ENCODE results near the gene CMTM1.
A peak's percentile ranks its signal among the peaks of the same experiment; 100 is the strongest.
"Not testable (repeated sequence)": the region's sequence is repeated elsewhere in the genome, so short reads cannot be mapped to it uniquely, and the experiment has no call there.

The CMTM1 gene

GRCh38 chr16:66594739-66595138, 28.5 kb downstream of the CMTM1 start:
- no peak for DNase-seq

DNA sequence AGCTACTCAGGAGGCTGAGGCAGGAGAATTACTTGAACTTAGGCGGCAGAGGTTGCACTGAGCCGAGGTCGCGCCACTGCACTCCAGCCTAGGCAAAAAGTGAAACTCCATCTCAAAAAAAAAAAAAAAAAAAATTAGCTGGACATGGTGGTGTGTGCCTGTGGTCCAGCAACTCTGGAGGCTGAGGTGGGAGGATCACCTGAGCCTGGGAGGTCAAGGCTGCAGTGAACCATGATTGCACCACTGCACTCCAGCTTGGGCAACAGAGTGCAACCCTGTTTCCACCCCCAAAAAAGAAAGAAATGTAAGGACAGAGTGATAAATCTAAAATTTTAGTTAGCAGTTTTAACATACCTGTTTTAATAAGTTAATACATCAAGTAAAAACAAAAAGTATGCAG, 30.3 kb downstream of the CMTM1 start:
- DNase-seq: not testable (repeated sequence)

GRCh38 chr16:66596986-66597848, 31.0 kb downstream of the CMTM1 start:
- no peak for DNase-seq

DNA sequence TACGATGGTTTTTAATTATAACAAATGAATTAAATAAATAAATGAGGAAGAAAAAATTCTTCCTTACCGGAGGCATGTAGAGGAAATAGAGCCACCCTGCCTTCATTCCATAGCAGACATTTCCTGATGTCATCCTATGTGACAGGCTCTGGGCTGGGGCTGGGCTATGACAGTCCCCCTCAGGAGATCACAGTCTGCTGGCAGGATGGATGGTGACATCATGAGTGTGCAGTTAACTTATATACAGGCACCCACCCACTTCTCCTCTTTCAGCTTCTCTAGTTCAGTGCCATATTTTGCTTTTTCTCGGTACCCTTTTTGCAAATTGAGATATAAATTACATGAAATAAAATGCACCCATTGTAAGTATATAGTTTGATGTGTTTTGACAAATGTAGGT, 31.9 kb downstream of the CMTM1 start:
- DNase-seq: no peak

GRCh38 chr16:66599726-66600125, 33.5 kb downstream of the CMTM1 start:
- no peak for DNase-seq

GRCh38 chr16:66600477-66600876, 34.2 kb downstream of the CMTM1 start:
- no peak for DNase-seq

GRCh38 chr16:66601471-66601870, 35.2 kb downstream of the CMTM1 start:
- DNase-seq: no peak

GRCh38 chr16:66603537-66604375, 37.5 kb downstream of the CMTM1 start:
- no peak for DNase-seq

- DNase-seq: no peak
These were observed 38.3 kb downstream of the CMTM1 start, which contains the start of gene CMTM3 for GRCh38 chr16:66604376-66605176. CMTM3 (plus strand) TSS chr16:66604704; CDS start chr16:66604806, 102 bp downstream.

DNA sequence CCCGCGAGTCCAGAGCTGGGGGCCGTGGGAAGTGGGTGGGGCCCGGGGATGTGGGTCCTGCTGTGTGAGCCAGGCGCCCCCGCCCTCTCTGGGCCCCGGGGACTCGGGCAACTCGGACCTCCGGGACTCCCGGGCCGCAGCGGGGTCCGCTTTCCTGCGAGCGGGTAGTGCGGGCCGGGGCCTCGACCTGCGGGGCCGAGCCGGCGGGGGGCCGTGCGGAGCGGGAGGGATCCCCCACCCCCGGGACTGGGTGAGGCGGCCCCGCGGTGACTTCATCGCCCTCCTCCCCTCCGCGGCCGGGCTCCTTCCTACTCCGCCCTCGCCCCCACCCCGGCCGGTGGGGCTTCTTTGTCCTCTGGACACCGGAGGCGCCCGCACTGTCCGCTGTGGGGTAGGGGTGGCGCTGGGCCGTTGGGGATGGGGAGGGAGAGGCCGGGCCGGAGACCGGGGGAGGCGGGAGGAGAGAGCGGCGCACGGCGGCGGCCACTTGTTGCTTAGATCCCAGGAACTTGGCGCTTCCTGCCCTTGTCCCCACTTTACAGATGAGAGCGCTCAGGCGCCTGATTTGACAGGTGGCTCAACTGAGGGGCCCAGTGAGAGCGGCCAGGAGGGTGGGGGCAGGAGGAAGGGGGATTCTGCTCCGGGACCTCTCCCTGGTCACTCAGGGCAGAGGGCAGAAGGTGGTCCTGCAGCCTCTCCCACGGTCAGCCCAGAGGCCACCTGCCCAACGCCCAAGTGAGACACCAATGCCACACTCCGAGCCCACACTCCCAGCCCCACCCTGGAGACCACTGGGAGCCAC, 39.1 kb downstream of the CMTM1 start:
- no peak for DNase-seq

- DNase-seq: no peak
These were observed 39.9 kb downstream of the CMTM1 start for GRCh38 chr16:66605979-66606751.

DNA sequence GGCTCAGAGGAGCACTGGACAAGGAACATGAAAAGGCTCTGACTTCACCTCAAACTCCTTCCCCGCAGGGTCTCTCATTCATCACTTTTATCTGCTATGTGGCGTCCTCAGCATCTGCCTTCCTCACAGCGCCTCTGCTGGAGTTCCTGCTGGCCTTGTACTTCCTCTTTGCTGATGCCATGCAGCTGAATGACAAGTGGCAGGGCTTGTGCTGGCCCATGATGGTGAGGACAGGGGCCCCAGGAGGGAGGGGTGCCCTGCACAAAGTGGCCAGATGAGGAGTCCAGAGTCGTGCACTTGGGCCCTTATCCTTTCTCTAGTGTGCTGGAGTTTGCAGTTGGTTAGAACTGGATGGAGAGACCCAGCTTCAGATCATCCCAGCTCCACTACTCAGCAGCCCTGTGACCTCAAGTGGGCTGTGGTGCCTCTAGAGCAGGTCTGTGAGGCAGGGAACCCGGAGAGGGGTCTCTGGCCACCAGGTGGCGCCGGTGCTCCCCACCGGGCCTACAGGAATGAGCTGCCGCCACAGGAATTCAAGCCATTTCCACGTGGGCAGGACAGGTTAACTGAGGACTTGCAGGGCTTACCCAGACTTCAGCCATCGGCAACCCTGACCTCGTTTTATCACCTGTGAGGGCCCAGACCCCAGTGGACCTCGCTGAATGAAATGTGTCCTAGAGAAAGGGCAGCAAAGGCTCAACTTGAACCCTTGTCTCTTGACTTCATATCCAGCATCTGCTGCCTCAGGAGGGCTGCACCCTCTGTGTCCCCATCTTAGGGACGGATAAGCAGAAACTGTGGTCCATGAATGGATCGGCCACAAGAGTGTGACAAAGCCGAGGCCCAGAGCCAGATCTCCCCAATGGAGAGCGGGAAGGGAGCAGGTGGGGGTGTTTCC, 42.3 kb downstream of the CMTM1 start:
- DNase-seq: peak; percentile 78

GRCh38 chr16:66609139-66609510, 42.9 kb downstream of the CMTM1 start:
- no peak for DNase-seq

DNA sequence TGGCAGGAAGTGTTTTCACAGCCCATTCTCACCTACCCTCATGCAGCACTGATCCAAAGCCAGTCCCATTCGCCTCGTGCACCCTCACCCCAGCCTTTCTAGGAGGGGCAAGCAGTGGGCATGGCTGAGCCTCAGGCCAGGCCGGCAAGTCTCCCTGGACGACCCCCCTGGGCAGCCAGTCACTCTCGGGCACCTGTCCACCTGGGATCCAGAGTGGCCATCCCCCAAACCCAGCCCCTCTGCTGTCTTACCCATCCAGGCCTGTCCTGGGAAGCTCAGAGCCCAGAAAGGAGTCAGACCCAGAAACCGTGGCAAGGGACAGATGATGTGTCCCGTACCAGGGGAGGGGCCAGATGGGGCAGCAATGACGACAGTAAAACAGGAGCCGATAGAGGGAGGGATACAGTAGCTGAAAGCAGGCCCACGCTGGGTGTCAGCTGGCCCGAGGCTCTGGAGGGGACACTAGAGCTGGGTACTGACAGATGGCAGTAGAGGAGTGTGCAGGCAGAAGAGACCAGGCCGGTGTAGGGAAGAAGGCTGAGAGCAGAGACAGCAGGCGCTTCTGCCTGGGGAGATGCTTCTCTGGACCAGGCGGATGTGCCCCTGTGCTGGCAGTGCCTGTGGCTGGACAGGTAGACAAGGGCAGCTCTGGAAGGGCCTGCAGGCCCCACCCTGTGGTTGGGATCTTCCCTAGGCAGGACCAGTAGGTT, 44.0 kb downstream of the CMTM1 start:
- no peak for DNase-seq

DNA sequence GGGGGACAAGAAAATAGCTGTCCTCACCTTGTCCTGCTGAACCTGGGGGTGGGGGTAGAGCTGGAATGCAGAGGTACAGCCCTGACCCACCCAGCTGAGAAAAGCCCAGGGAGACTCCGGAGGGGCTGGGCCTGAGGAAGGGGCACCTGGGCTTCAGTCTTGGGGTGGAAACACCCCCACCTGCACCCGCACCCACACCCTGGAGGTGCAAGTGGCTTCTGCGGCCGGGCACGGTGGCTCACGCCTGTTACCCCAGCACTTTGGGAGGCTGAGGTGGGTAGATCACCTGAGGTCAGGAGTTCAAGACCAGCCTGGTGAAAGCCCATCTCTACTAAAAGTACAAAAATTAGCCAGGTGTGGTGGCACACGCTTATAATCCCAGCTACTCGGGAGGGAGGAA, 45.7 kb downstream of the CMTM1 start:
- DNase-seq: not testable (repeated sequence)

GRCh38 chr16:66612422-66612821, 46.2 kb downstream of the CMTM1 start:
- peak; percentile 68 for DNase-seq

GRCh38 chr16:66614161-66614802, 48.0 kb downstream of the CMTM1 start:
- no peak for DNase-seq

GRCh38 chr16:66616169-66616568, 49.9 kb downstream of the CMTM1 start:
- DNase-seq: no peak

DNA sequence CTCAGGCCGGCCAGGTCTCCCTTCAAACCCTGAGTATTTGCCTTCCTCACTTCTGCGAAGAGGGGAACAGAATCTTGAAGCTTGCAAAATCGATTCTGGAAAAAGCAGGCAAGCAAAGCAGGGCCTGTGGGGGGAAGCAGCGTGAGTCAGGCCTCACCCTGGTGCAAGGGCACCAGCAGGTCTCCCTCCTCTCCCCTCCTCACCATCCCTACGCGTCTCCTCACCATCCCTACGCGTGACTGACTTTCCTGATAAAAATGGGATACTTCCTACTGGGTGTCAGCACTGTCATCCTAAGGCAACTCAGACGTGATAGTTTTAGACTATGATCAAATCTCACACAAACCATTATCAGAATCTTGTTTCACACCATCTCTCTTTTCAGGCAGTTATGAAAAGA, 50.4 kb downstream of the CMTM1 start:
- DNase-seq: no peak

Measured in midbrain (tissue), 1 donor.